Activated CD4-positive, alpha-beta T cell treated with anti-CD3 and anti-CD28 coated beads for 48 hours (primary cell): ENCODE results near the gene MTG1.
"Not testable (repeated sequence)": the region's sequence is repeated elsewhere in the genome, so short reads cannot be mapped to it uniquely, and the experiment has no call there.

Experiments used
- DNase-seq: peaks from one replicate; pipeline ENCODE4 v3.0.0-alpha.2; 2020

MTG1 gene

GRCh38 chr10:133379152-133379800 is 14.7 kb upstream of the MTG1 start, which contains the start of gene PAOX:
Gene PAOX, plus strand, starts transcription at chr10:133379262. Its CDS starts 55 bp downstream, at chr10:133379317.
- DNase-seq: peak; percentile 71

GRCh38 chr10:133379801-133380666 is 13.9 kb upstream of the MTG1 start:
- DNase-seq: no peak

GRCh38 chr10:133381036-133381435 is 12.9 kb upstream of the MTG1 start:
- DNase-seq: no peak

GRCh38 chr10:133383551-133383950 is 10.4 kb upstream of the MTG1 start:
- DNase-seq: no peak

- no peak for DNase-seq
Measured at GRCh38 chr10:133384071-133384470, 9.9 kb upstream of the MTG1 start.

- no peak for DNase-seq
Measured at GRCh38 chr10:133385214-133385613, 8.7 kb upstream of the MTG1 start.

- DNase-seq: not testable (repeated sequence)
Measured at GRCh38 chr10:133386951-133387350, 7.0 kb upstream of the MTG1 start.

- DNase-seq: no peak
Measured at GRCh38 chr10:133388236-133388972, 5.6 kb upstream of the MTG1 start.

- DNase-seq: peak; percentile 62
Measured at GRCh38 chr10:133388973-133389818, 4.8 kb upstream of the MTG1 start.

GRCh38 chr10:133390597-133391248 is 3.2 kb upstream of the MTG1 start:
- DNase-seq: no peak

GRCh38 chr10:133391249-133391635 is 2.7 kb upstream of the MTG1 start:
- DNase-seq: no peak

GRCh38 chr10:133391761-133392518 is 2.0 kb upstream of the MTG1 start:
- DNase-seq: peak; percentile 63

GRCh38 chr10:133393401-133394063 is 425 bp upstream of the MTG1 start:
- no peak for DNase-seq

GRCh38 chr10:133394801-133395221 is 854 bp downstream of the MTG1 start:
- no peak for DNase-seq

- DNase-seq: no peak
Measured at GRCh38 chr10:133396035-133396624, 2.2 kb downstream of the MTG1 start.

GRCh38 chr10:133397938-133398337 is 4.0 kb downstream of the MTG1 start:
- no peak for DNase-seq

GRCh38 chr10:133399123-133399601 is 5.2 kb downstream of the MTG1 start:
- DNase-seq: no peak

- DNase-seq: no peak
Measured at GRCh38 chr10:133400624-133401424, 6.9 kb downstream of the MTG1 start.

GRCh38 chr10:133401500-133401899 is 7.5 kb downstream of the MTG1 start:
- no peak for DNase-seq
